ENCODE data around the gene NOLC1. TPM values are rescaled to one million over a fixed set of nuclear protein-coding genes. Genes with fewer than 3 reads are reported as not detected.

Gene NOLC1
- total RNA-seq, 1 donor from 2014 or later, result 51.1 TPM

GRCh38 chr10:102121739-102122372 lies 30.3 kb upstream of the NOLC1 start:
- peak; percentile 76 for DNase-seq

- DNase-seq, result no peak
Observed at GRCh38 chr10:102122450-102122849, 29.7 kb upstream of the NOLC1 start.

DNA sequence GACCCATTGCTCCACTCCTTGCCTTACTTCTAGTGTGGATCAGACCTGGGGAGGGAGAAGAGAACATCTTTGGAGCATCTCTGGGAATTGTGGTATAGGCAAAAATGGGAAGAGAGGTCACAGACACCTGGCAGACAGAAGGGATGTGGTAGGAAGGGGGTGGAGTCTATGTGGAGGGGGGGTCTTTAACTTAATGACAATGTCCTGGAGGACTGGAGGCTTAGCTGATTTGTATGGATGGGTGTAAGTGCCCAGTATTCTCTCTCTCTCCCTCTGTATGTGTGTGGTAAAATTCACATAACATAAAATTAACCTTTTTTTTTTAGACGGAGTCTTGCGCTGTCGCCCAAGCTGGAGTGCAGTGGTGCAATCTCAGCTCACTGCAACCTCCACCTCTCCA lies 29.0 kb upstream of the NOLC1 start:
- no peak for DNase-seq

DNA sequence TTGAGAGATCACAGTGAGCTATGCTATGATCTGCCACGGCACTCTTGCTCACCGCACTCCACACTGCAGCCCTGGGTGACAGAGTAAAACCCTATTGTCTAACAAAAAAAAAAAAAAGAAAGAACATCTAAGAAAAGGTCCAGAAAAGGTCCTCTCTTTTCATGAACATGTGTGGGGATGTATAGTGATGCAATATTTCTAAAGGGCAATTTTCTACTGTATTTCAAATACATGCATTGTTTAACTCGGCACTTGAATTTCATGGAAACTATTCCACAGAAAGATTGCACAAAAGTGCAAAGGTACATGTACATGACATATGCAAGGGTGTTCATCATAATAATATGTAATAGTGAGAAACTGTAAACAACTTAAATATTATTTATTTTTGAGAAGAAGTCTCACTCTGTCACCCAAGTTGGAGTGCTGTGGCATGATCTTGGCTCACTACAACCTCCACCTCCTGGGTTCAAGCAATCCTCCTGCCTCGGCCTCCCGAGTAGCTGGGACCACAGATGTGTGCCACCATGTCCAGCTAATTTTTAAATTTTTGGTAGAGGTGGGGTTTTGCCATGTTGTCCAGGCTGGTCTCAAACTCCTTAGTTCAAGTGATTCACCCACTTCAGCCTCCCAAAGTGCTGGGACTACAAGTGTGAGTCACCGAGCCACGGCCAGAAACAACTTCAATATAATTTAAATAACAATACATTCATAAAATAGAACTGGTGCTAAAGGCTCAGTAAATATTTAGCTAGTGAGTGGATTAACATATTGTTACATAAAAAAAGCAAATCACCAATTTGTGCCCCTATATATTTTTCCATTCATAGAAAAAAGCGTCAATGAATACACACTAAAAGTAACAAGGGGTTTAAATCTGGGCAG lies 20.7 kb upstream of the NOLC1 start:
- DNase-seq, result no peak

DNA sequence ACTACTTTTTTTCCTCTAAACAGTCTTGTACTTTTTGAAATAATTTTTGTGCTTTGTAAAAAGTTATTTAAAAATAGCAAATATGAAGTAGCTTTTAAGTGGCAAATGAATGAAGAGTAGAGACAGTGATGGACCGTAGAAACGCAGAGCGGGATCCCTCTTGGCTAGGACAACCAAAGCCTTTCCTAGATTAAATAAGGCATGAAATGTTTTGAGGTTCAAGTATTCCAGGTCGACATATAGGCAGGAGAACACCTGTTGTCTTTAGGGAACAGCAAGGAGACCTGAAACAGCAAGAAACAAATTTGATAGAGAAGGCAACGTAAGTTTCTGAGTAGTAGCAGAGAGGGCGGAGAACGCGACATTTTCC lies 20.0 kb upstream of the NOLC1 start:
- no peak for DNase-seq

DNA sequence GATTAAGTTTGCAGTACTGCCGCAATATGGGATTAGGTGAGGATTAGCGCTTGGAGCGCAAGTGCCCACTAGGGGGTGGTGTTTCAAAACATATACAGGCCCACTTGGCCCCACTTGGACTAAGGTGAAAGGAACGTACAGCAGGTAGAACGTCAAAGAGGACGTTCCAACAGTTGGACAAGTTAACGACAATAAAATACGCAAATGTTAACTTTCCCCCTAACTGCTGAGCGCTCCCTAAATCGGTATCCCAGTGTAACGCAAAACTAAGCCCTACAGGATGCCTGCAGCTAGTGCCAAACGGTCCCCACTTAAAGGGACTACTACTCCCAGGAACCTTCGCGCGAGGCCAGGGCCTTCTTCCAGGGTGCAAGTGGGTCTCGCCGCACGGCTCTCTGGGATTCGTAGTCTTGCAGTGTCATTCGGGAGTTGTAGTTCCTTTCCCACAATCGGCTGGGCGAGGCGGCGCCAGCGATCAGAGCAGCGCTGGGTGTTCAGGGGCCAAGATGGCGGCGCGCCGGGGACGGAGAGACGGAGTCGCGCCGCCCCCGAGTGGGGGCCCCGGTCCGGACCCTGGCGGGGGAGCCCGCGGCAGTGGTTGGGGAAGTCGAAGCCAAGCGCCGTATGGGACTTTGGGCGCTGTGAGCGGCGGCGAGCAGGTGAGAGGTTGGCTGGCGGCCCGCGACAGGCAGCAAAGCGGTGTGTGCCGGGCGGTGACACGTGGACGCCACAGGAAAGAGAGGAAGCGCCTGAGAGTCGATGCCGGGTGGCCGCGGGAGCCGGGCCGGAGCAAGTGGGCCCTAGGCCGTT lies 19.4 kb upstream of the NOLC1 start, which contains the start of gene PPRC1:
Gene PPRC1, plus strand, starts transcription at position 478 of the 810 bp plus-strand sequence. Its CDS starts 29 bp downstream, at position 507.
- DNase-seq, result peak; percentile 100

DNA sequence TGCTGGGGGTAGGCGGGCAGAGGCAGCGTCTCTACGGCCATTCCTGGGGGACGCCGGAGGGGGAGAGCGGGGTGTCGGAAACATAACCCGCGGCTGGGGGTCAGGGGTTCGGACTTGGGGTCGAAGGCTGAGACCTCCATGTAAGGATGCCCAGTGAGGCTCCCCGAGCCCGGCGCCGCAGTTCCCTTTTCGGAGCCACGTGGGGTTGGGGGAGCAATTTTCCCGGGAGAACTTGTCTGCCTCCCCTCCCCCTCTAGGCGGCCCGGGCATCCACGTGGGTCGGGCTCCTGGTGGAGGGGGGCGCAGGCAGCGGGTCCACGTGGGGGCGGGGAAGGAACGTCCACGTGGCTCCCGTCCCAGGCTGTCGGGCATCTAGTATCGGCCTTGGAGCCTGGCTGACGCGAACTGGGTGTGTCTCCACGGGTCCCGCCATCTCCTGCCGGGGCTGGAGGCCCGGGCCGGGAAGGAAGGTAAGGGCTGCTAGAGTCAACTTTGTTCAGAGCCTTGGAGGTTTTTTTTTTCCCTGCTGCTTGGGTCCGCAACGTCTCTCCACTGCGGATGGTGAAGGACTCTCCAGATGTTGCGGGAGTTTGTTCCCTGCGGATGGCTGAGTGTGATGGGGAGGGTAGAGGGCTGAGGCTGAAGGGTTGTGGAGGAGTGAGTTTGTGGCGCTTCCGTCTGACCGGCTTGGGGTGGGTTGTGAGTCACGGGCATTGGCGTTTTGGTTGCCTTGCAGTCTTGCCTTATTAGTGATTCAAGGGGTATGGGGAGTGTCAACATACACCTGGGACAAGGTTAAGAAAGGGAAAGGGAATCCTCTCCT lies 18.6 kb upstream of the NOLC1 start:
- DNase-seq, result peak; percentile 86

DNA sequence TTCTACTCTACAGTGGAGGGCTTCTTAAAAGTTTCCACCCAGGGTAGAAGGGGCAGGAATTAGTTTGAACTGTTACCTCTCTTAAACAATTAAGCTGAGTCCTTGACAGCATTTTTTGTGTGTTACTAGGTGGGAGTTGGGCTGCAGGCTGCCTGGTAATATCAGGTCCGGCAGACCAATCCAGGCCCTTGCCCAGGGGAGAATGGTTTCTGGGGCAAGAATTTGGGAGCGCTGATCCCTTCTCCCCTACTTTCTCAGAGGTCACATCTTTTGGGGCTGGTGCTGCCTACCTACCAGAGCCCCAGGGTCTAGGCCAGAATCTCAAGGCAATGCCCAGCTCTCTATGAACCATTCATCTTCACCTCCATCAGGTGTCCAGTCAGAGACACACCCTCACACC lies 17.8 kb upstream of the NOLC1 start:
- DNase-seq, result no peak

DNA sequence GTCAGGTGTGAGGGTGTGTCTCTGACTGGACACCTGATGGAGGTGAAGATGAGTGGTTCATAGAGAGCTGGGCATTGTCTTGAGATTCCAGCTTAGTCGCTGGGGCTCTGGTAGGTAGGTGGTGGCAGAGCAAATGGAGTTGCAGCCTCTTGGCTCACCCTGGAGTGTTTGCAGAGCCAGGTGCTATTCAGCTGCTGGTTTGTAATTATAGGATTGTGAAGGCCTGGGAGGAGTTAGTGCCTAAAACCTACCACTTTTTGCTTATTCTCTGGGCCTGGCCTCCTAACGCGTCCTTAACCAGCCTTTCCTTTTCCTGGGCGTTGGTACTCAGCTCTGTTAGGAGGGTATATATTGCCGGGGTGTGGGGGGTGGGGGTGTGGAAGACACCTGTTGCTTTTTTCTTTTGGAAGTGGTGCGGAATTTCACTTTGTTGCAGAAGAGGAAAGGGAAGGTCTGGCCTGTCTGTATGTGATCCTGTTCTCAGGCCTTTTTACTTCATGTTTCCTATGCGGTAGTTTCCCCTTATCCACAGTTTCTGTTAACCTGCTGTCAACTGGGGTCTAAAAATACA lies 16.1 kb upstream of the NOLC1 start:
- peak; percentile 6 for DNase-seq

DNA sequence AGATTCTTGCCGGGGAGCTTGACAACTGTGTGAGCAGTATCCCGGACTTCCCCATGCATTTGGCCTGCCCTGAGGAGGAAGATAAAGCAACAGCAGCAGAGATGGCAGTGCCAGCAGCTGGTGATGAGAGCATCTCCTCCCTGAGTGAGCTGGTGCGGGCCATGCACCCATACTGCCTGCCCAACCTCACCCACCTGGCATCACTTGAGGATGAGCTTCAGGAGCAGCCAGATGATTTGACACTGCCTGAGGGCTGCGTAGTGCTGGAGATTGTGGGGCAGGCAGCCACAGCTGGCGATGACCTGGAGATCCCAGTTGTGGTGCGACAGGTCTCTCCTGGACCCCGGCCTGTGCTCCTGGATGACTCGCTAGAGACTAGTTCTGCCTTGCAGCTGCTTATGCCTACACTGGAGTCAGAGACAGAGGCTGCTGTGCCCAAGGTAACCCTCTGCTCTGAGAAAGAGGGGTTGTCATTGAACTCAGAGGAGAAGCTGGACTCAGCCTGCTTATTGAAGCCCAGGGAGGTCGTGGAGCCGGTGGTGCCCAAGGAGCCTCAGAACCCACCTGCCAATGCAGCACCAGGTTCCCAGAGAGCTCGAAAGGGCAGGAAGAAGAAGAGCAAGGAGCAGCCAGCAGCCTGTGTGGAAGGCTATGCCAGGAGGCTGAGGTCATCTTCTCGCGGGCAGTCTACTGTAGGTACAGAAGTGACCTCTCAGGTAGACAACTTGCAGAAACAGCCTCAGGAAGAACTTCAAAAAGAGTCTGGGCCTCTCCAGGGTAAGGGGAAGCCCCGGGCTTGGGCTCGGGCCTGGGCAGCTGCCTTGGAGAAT lies 12.7 kb upstream of the NOLC1 start:
- DNase-seq, result no peak

GRCh38 chr10:102140218-102140617 lies 12.0 kb upstream of the NOLC1 start:
- DNase-seq, result no peak

GRCh38 chr10:102140913-102141540 lies 11.2 kb upstream of the NOLC1 start:
- no peak for DNase-seq

- no peak for DNase-seq
Observed at GRCh38 chr10:102141583-102142107, 10.5 kb upstream of the NOLC1 start.

DNA sequence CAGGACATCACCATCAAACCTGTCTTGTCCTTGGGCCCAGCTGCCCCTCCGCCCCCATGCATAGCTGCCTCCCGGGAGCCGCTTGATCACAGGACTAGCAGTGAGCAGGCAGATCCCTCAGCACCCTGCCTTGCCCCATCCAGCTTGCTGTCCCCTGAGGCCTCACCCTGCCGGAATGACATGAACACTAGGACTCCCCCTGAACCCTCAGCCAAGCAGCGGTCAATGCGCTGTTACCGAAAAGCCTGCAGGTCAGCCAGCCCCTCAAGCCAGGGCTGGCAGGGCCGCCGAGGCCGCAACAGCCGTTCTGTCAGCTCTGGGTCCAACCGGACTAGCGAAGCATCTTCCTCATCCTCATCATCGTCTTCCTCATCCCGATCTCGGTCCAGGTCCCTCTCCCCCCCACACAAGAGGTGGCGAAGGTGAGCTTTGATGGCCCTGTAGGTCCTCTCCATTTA lies 5.2 kb upstream of the NOLC1 start:
- DNase-seq, result no peak

GRCh38 chr10:102147561-102147960 lies 4.6 kb upstream of the NOLC1 start:
- DNase-seq, result no peak

GRCh38 chr10:102148275-102148674 lies 3.9 kb upstream of the NOLC1 start:
- DNase-seq, result no peak

DNA sequence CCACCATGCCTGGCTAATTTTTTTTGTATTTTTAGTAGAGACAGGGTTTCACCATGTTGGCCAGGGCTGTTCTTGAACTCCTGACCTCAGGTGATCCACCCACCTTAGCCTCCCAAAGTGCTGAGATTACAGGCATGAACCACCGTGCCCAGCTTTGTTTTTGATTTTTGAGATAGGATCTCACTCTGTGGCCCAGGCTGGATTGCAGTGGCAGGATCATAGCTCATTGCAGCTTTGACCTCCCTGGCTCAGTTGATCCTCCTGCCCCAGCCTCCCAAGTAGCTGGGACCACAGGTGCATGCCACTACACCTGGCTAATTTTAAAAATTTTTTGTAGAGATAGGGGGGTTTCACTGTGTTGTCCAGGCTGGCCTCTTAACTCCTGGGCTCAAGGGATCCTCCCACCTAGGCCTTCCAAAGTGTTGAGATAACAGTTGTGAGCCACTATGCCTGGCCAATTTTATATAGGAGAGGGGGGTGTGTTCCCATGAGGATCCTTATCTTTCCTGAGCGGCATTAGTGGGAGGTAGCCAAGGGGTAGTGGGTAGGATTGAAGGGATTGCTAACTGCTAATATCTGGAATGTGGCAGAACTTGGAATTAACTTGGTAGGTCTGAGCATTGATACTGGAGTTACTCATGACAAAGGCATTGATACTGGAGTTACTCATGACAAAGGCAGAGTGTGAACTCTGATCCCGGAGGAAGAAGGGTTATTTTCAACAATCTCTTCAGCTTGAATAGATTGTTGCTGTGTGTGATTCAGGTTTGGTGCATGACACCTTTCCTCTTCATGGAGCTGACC lies 1.0 kb upstream of the NOLC1 start:
- DNase-seq, result no peak

DNA sequence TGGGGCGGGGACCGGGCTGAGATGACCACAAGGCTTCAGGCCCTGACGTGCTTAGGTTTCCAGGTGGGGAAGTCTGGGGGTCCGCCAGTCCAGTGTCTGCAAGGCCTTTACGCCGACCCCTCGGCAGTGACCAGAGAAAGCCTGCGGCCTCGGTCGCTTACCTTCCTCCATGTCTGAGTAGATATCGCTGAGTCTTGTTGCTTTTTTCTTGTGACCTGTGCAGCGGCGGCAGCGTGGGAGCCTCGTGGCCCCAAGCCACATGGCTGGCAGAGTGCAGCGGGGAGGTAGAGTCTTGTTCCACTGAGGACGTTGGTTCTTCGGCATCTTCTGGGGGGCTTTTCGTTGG lies 329 bp downstream of the NOLC1 start:
- no peak for DNase-seq

DNA sequence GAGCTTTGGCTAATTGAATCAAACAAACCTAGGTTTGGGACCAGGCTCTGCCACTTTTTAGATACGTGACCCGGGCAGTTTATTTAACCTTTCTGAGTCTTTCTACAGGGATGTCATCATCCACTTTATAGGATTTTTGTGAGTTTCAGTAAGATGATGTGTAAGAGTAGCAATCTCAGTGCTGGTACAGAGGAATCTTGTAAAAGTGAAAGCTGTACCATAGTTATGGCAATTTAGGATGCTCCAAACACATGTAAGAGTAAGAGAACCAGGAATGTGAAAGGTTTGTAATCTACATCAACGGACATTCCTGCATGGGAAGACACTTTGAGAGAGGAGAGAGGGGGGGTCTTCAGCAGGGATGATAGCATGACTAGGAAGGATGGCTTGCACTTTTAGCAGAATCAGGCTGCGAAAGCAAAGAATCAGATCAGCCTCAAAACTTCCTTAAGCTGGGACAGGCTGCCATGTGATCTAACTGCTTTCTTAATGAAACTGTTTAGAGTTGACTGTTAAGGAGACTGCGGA lies 968 bp downstream of the NOLC1 start:
- DNase-seq, result no peak

Measured in tongue (tissue), 2 donors.